Hematopoietic multipotent progenitor cell treated with erythropoietin and hydrocortisone succinate and interleukin-3 and kit ligand, for 6 days (in vitro differentiated cells): ENCODE results near the gene SEMA7A.

Experiments used
- DNase-seq: peaks from one replicate; pipeline ENCODE4 v3.0.0-alpha.2; 2015

The SEMA7A gene

DNA sequence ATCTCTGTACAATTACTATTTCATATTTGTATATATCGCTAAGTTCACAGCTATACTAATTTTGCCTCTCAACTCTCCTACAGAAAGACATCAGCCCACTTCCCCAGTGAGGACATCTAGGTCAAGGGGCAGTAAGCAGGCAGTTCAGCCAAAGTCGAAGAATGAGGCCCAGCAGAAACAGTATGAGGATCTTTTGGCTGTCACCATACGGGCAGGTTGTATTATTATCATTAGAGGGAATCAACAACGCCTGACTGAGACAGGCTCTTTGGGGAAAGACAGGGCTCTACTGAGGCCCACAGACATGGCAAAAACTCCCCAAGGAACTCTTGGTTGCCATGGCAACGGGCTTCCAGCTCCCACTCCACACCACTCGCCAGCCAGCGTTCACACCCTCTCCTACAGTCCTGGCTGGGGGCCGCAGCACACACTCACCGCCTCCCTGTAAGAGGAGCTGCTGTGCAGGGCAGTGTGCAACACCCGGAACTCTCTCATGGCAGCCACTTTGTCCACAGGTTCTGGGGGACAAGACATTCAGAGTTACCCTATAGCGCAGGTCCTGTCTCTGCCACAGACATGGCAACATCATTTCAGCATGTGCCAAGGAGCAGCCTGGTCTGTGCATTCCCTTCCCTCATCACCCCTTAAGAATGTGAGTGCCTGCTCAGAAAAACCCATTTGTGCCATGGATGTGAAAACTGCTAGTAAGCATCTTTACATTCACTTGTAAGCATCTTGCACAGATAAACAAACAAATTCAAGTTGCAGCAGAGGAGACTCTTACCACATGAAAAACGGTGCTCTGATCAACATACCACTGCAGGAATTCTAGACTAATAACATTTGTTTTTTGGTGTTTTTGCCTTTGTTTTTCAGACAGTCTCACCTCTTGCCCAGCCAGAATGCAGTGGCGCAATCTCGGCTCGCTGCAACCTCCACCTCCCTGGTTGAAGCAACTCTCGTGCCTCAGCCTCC is 18.4 kb upstream of the SEMA7A start:
- no peak for DNase-seq

DNA sequence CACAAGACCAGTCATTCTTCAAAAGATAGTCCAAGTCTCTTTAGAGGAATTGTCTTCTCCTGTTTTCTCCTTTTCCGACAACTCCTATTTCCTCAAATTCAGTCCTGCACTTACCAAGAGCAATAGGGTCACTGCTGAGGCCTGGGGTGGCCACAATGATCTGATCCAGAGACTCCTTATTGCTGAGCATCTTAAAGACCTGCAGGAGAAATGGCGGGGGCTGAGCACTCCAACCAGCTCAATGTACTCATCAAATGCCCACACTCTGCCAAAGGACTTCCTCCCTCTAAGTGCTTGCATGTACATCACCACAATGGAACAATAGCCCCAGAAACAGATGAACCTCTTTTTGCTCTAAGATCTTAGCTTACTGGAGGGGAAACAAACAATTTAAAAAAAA is 17.6 kb upstream of the SEMA7A start:
- DNase-seq: no peak

DNA sequence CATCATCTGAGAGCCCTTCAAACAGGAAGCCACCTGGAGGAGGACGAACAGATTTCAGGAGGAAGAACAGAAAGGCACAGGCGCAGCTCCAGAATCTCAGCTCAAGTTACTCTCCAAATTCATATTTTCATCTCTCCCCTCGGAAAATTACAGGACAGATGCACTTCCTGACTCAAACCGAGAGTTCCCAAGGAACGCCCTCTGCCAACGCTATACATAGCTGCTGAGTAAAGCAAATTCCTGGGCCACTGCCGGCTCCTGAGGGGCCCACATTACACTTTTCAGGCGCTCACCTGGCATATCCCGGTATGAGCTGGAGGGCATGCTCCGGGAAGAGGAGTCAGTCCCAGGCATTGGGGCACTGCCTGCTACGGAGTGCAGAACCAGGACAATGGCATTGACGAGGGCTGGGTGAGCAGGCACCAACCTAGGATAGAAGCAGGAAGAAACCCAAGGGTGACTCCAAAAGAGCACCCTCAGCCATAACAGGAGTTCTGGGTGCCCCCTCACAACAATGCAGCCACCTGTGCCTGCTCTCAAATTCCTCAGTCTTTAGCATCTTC is 16.0 kb upstream of the SEMA7A start:
- DNase-seq: no peak

DNA sequence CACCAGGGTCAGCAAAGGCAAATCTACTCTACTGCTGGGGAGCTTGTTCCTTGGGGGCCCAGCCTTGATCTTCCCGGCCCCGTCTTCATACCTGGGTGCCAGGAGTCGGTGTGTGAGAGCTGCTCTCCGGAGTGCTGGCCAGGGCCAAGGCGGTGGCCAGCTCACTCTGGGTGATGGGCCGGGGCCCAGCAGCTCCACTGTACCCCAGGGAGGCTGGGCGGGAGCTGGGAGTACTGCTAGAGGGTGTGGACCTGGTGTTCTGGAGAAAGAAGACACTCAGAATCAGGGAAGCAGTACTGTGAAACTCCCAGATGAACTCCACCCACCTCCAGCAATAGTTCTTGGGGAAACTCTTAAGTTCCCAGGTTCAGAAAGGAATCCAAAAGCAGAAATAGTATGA is 15.3 kb upstream of the SEMA7A start:
- no peak for DNase-seq

DNA sequence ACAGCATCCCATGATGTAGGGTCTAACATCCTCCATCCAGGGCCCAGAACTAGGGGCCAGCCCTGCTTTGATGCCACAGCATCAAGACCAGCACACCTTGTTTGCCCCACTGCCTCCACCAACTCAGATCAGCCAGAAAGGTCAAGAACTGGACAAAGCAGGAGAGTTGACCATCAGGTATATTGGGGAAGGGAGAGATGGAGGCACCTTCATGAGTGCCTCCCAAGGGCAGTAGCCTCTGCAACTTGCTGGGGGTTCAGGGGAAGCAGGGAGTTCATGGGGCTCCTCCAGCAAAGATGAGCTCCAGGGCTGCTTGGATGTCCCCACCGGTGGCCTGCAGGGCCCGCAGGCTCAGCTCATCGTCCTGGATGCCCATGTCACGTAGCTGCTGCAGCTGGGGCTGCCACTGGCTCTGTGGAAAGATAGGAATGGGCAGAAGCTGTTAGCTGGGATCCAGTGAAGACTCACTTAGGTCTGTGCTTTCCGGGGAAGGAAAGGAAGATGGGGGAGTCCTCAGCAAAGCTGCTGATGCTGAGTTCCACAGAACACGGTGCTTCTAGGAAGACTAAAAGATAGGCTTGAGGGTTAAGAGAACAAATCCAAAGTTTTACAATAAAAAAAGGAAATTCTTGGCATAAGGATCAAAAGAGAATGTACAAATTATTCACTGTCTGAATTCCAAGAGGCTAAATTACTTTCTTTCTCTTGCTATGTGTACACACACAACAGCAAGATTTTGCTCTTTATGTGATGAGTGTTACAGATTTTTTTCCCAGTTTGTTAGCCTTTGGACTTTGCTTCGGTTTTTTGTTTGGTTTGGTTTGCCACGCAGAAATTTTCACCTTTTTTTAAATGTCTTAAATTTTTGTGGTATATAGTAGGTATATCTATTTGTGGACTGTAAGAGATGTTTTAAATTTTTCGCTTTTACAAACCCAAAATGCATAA is 12.3 kb upstream of the SEMA7A start:
- DNase-seq: no peak

DNA sequence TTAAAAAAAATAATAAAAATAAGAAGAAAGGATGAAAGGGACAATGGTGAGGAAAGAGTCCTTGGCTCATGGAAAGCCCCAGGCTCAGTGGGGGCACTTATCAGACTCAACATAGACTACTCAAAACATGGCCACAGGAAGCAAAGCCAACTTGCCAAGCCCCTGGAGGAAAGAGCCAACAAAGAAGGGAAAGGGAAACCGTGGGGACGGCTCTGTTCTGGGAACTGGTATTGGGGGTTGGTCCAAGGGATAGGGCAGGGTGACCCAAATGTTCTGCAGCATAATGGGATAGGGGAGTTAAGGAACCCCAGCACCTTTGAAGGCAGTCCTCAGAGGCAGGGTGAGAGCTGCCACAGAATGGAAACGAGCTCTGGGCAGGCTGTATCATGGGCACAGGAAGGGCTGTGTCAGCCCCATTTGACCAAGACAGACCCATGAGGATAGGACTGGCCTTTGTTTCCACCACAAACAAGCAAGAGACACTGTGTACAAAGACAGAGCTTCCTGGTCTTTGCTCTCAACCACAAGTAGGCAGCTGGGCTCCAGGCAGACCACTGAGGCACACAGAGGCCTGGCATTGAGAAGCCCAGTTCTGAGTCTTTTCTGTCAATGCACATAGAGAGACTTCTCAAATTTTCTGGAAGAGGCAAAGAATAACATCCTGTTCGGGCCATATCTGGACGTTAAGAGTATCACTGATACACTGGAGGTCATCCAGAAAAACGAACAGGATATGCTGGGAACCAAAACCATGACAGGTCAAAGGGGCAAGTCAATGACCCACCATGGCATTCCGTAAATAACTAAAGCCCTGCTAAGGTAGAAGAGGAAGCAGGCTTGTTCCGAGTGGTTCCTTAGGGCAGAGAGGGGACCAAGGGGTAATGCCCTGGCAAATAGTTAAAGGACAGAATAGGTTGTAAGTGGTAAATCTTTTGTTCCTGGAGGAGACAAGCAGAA is 10.6 kb upstream of the SEMA7A start:
- no peak for DNase-seq

DNA sequence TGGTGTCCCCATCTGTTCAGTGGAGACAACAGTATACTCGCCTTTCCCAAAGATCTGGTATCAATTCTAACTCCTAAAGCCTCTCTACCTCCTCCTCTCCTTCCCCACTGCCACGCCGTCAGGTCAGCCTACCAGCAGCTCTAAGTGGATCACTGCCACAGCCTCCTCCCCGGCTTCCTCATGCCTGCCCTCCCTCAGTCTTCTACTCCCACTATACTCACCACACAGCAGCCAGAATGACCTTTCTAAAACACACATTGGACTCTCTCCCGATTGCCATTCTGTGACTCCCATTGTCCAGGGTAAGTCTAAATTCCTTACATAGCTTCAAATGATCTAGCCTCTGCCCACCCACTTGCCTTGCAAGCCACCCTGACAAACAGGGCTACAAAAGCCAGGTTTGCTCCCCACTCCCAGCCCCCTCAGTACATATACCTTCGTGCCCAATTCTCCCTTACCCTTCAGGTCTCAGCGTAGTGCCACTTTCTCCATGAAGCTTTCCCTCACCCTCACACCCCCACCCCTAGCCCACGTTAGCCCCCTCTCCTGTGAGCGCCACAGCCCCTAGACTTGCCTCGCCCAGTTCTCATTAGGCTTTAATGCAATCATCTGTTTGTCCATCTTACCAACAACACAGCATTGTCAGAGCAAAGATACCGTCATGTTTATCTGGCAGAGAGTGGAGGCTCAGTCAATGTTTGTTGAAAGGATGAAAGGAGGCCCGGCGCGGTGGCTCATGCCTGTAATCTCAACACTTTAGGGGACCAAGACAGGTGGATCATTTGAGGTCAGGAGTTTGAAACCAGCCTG is 9.5 kb upstream of the SEMA7A start:
- no peak for DNase-seq

DNA sequence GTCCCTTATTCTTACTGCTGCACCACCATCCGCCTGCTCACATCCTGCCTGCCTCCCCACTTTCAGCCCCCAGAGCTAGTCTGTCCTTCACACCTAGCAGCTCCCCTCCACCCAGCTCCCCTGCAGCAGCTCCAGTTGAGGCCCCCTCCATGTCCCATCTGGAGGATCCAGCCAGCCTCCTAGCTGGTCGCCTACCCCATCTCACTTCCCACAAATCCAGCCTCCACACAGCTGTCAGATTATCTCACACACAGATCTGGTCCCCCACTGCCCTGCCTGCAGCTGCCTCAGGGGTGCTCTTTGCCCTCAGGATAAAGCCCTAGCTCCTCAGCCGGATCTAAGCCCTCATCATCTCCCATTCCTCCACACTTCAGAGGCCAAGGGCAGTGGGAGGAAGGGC is 8.8 kb upstream of the SEMA7A start:
- no peak for DNase-seq

DNA sequence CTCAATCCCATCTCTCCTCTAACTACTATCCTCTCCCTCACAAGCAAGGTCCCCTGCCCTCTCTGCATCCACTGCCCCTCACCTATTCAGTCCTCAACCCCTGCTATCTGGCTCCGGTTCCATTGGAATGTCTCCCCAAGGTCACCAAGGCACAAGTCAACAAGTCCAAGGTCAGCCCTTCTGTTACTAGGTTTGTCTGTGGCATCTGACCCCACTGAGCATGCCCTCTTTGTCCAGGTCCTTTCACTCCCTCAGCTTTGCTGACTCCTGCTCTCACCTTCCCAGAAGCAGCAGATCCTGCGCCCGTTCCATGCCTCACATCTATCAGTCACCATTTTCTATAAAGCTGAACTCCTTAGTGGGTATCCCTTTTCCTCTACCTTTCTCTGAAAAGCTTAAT is 8.3 kb upstream of the SEMA7A start:
- DNase-seq: no peak

DNA sequence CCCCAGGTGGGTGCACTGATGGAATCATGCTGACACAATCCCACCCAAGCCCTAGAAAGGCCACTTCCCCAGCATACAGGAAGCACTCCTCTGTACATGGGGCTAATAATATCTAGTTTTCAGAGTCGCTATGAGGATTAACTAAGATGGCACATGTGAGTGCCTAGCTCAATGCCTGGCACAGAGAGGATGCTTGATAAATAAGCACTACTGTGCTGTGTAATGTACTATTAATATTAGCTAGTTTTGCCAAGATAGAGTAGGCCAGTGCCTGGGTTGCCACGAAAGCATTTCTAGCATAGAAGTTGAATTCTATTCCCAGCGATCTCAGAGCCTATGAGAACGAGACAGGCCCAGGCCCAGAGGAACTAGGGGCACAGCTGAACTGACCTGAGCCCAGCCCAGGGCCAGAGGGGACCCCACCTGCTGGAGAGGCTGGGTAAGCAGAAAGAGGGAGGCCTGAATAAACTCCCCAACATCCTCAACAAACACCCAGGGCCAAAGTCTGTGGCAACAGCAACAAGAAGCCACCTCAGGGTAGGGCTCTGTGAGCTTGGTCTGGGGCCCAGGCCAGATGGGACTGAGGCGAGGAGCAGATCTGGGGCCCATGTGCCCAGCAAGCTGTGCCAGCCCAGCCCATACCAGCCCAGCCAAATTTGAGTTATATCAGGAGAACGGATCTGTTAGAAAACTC is 7.6 kb upstream of the SEMA7A start:
- DNase-seq: no peak

DNA sequence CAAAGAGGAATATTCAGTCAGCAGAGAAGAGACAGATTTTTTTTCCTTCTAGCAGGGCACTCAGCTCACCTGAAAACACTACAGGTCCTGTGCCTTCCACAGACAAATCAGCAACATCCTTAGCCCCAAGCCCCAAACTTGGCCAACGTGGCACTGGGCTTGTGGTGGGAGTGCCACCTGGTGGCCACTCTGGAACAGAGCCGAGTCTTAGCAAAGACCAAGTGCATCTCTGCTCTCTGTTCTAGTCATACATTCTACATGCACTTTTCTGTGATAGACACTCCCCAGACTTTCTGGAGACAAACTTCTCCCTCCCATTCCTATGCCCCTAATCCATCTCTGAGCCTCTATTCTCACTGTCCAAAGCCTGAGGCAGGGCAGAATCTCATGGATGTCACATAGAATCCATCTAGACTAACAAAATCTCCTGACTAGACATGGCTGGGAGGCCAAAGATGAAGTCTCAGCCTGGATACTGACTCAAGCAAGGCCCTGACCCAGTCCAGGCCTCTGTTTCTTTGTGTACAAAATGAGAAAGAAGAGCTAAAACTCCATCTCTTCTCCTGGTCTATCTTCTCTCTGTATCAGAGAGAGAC is 5.1 kb upstream of the SEMA7A start:
- DNase-seq: peak; percentile 92

DNA sequence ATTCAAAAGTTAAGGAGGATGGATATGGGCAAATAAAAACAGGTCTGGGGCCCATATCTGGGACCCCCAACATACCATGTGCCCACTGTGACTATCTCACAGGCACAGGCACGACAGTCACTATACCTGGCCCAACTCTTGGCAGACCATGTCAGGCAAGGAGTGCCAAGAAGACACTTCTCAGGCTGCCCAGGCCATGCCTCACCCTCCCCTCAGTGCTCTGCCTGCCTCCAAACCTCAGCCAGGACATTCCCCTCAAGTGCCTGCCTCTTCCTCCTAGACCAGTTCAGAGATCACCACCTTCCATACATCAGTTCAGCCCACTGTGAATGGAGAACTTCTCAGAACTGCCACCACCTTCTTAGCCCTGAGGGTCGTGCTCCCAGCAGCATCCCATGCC is 4.4 kb upstream of the SEMA7A start:
- DNase-seq: no peak

DNA sequence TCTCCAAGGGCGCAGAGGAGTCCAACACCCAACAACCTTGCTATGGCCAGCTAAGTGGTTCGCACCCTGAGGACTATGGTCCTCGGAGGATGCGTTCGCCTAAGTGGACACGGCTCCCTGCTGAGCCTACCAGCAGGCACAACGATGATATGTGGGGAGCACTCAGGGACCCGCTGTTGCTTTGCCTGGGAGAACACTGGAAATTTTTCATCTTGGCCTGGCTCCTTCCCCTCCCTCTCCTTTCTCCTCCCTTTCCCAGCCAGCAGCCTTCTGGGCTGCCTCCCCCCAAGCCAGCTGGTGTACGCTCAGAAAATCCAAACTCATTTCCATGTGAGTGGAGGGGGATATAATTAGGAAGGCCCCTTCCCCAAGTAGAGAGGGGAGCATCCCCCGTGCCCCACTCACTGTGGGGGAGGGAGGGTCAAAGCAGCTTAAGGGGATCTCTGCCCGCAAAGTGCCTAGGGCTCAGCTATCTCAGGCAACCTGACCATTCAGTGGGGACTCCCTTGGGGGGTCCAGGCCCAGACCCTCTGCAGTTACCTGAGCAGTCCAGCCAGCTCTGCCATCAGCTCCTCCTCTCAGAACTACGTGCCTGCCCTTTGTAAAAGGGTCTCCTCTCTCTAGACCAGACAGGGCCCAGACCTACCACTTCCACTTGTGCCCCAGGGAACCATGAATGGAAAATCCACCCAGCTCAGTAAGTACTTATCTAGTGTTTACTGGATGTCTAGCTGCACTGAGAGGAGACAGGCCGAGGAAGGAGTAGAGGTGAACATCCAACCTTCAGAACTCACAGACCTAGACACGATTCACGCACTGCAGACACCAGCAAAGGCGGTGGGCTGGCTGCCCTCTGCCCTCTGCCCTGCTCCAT is 742 bp upstream of the SEMA7A start:
- peak; percentile 38 for DNase-seq

DNA sequence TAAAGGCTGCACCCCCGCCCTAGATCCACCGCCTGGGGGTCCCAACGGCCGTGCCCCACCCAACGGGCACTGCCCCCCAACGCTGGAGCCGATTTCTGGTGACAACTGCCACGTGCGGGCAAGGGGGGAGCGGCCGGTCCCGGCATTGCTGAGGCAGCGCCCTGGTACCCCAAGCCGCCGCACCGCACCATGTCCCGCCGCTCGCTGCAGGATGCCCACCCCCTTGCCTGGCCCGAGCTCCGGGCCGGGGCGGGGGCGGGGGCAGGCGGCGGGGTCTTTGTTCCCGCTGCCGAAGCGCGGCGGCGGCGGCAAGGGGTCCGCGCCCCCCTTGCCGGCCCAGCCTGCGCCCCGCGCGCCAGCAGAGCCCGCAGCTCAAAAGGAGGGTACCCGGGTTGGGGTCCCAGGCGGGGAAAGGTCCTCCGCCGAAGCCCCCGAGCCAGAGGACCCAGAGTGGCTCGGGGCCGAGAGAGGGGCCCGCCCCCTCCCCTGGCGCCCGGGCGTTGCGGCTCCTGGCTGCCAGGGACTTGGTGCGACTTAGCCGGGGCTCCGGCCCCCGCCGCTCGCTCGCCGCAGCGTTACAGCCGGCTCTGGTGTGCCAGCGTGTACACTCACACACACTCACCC is 678 bp downstream of the SEMA7A start:
- no peak for DNase-seq

DNA sequence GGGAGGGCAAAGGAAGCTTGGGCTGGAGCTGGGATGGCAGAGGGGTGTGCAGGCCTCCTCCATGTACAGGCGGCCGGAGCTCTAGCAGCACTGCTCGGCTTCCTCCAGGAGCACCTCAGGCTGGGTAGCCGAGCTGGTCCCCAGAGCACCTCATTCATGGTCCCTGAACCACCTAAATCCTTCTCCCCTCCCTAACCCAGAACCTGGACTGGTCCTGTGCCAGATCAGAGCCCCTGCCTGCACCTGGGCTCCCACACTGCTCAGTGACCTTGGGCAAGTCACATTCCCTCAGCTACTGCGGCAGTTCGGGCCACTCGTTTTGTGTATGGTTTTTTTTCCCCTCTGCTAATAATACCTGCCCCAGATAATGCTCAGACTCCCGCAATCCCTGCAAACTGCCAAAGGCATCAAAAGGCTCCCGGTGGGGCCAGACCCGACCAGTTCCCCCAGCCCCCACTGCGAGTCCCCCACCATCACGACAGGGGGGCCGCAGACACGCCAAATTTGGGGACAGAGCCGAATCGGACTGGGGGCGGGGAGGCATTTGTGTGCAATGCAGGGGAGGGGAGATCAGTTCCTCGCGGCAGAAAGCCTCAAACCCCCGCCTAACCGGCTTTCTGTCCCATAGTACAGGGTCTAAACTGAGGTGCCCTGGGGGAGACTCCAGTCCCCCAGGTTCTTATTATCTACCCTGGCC is 1.3 kb downstream of the SEMA7A start:
- no peak for DNase-seq

DNA sequence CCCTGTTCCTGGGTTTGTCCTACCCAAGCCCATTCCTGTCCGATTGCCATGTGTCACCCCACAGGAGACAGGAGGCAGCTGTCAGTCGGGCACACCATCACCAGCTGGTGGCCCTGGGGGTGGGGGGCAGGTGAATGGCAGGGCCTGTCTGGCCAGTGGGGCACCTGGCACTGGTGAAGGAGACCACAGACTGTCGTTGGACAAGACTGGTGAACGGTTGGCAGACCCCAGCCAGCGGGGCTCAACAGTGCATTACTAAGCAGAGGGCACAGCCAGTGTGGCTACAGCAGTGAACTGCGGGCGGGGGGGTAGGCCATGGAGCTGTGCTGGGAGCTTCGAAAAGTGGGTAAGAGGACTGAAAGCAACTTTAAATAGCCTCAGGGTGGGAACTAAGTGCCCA is 2.1 kb downstream of the SEMA7A start:
- DNase-seq: peak; percentile 46

DNA sequence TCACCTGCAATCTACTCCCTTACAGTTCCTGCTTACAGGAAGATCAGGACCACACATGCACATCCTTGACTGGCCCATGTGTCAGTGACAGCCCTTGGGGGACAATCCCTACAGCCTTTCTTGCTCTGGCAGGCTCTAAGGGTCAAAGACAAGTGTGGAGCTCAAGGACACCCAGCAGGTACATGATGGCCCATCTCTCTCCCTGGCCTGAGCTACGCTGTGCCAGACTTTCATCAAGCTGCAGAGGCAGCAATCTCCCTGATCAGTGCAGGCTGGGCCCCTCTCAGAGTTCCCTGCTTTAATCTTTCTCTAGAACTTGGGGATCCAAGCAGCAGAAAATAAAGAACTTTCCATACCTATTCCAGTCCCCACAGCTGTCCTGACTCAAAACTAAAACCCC is 2.6 kb downstream of the SEMA7A start:
- no peak for DNase-seq

DNA sequence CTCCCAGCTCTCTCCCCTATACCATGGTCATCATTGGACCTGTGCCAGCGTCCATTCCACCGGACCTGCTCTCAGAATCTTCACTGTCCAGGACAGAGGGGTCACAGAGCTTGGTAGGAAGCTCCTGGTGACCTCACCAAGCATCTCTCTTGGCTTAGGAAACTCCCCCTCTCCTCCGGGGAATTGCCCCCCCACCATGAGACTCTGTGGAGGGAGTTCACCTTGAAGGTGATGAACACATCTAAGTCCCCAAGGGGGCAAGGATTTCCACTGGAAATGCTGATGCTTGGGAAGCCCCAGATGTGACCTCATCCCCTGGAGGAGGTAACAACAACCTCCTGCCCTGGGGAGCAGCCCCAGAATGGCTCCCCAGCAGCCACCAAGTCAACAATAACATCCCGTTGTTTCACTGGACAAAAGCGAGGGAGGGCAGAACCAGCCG is 3.2 kb downstream of the SEMA7A start:
- no peak for DNase-seq
